ENCODE results near the gene LDHA.

The LDHA gene

GRCh38 chr11:18449251-18449650 is 54.9 kb downstream of the LDHA start:
- no peak overlapping the region for H3K4me3 ChIP-seq
- no peaks in the 10 kb centered on the region for H3K36me3 ChIP-seq (ENCODE audit: insufficient read depth, low read length)
- no peak for TF ChIP-seq POLR2AphosphoS5 (IDR thresholded peaks at IDR 0.05; ENCODE audit: borderline replicate concordance, low read depth, low read length)
- TF ChIP-seq FOXP2 (optimal IDR thresholded peaks at IDR 0.05; ENCODE audit: control extremely low read depth, extremely low read length, insufficient read depth): no peak
- TF ChIP-seq EZH2 (IDR thresholded peaks at IDR 0.05): no peak
- DNase-seq (ENCODE audit: low read depth, low spot score): no peak
- H3K9me3 ChIP-seq (ENCODE audit: low read depth, low read length): no peaks in the 10 kb centered on the region
- no peak overlapping the region for H3K27ac ChIP-seq
- no peak overlapping the region for H3K9ac ChIP-seq (ENCODE audit: insufficient read length)

GRCh38 chr11:18452927-18453326 is 58.6 kb downstream of the LDHA start:
- Histone ChIP-seq H3K9ac (ENCODE audit: insufficient read length) (no peak overlapping the region), H3K27ac (no peak overlapping the region), H3K9me3 (ENCODE audit: low read depth, low read length) (no peaks in the 10 kb centered on the region), H3K36me3 (ENCODE audit: insufficient read depth, low read length) (no peaks in the 10 kb centered on the region), H3K4me3 (no peak overlapping the region)
- DNase-seq (ENCODE audit: low read depth, low spot score): no peak
- TF ChIP-seq EZH2 (IDR thresholded peaks at IDR 0.05) (no peak), FOXP2 (optimal IDR thresholded peaks at IDR 0.05; ENCODE audit: control extremely low read depth, extremely low read length, insufficient read depth) (no peak), POLR2AphosphoS5 (IDR thresholded peaks at IDR 0.05; ENCODE audit: borderline replicate concordance, low read depth, low read length) (no peak)

DNA sequence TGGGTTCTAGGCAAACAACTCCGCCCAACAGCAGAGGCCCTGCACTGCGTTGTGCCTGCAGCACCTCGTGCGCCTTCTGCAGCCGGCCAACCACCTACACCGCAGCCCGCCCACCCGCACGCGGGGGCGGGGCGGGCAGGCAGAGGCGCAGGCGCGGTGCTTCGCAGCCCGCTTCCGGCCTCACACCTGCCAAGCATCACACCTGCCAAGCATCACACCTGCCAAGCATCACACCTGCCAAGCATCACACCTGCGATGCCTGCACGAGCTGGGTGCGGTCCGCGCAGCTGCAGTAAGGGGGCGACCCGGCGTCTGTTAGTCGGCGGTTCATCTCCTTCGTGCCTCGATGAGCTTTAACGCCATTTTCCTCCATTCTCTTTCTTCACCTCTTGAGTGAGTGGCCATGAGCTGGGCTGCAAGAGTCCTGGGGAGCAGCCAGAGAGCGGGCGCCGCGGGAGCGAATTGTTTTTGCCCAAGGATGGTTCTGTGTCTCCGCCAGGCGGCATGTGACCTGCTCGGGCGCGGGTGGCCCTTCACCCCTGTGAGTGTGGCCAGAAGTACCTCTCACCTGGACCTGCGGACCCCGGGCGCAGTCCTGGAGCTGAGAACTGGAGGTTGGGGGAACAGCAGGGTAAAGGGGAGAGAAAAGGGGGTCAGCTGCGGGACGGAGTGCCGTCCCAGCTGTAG is 61.5 kb downstream of the LDHA start, which contains the start of gene LDHAL6A:
TSS of gene LDHAL6A (plus strand) at position 171 of the 687 bp plus-strand sequence. CDS start 825 bp downstream, outside the sequence.
- H3K9ac ChIP-seq (ENCODE audit: insufficient read length): no peak within 1 kb of the TSS
- TF ChIP-seq POLR2AphosphoS5 (IDR thresholded peaks at IDR 0.05; ENCODE audit: borderline replicate concordance, low read depth, low read length) (no peak), EZH2 (IDR thresholded peaks at IDR 0.05) (no peak), FOXP2 (optimal IDR thresholded peaks at IDR 0.05; ENCODE audit: control extremely low read depth, extremely low read length, insufficient read depth) (no peak)
- H3K4me3 ChIP-seq: no peak within 1 kb of the TSS
- H3K36me3 ChIP-seq (ENCODE audit: insufficient read depth, low read length): no peaks in the 10 kb centered on the region
- DNase-seq (ENCODE audit: low read depth, low spot score): no peak
- no peak within 1 kb of the TSS for H3K27ac ChIP-seq
- H3K9me3 ChIP-seq (ENCODE audit: low read depth, low read length): no peaks in the 10 kb centered on the region

GRCh38 chr11:18457450-18457849 is 63.1 kb downstream of the LDHA start:
- Histone ChIP-seq H3K36me3 (ENCODE audit: insufficient read depth, low read length) (no peaks in the 10 kb centered on the region), H3K9me3 (ENCODE audit: low read depth, low read length) (no peaks in the 10 kb centered on the region), H3K4me3 (no peak overlapping the region), H3K9ac (ENCODE audit: insufficient read length) (no peak overlapping the region), H3K27ac (no peak overlapping the region)
- no peak for TF ChIP-seq POLR2AphosphoS5 (IDR thresholded peaks at IDR 0.05; ENCODE audit: borderline replicate concordance, low read depth, low read length)
- no peak for TF ChIP-seq EZH2 (IDR thresholded peaks at IDR 0.05)
- no peak for DNase-seq (ENCODE audit: low read depth, low spot score)

Measured in SK-N-MC (cell line).